ENCODE results near the gene MRPL47. TPM values are rescaled to one million over a fixed set of nuclear protein-coding genes. Genes with fewer than 3 reads are reported as not detected.

The MRPL47 gene
- total RNA-seq, 1 donor from 2014 or later = 24.5 TPM

DNA sequence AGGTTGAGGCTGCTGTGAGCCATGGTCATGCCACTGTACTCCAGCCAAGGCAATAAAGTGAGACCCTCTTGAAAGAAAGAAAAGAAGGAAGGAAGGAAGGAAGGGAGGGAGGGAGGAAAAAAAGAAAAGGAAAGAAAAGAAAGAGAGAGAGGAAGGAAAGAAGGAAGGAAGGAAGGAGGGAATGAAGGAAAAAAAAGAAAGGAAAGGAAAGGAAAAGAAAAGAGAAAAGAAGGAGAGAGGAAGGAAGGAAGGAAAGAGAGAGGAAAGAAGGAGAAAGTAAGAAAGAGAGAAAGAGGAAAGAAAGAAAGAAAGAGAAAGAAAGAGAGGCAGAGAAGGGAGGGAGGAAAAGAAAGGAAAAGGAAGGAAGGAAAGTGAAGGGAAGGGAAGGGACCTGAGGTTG, 62.1 kb downstream of the MRPL47 start:
- intact Hi-C loops (cut with DNase I) = no loop called here
- ATAC-seq (no peak), DNase-seq (no peak)

DNA sequence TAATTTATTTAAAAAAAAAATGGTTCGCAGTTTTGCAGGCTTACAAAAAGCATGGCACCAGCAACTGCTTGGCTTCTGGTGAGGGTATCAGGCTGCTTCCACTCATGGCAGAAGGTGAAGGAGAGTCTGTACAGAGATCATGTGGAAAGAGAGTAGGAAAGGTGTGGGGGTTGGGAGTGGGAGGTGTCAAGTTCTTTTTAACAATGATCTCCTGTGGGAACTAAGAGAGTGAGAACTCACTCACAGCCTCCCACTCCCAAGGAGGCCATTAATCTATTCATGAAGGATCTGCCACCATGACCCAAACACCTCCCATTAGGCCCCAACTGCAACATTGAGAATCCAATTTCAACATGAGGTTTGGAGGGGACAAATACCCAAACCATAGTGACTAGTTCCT, 62.8 kb downstream of the MRPL47 start:
- no peak for DNase-seq
- intact Hi-C loops (cut with DNase I) = no loop called here
- ATAC-seq = no peak
- H3K36me3 ChIP-seq = no peaks in the 10 kb centered on the region
- TF ChIP-seq, protein P1, sequence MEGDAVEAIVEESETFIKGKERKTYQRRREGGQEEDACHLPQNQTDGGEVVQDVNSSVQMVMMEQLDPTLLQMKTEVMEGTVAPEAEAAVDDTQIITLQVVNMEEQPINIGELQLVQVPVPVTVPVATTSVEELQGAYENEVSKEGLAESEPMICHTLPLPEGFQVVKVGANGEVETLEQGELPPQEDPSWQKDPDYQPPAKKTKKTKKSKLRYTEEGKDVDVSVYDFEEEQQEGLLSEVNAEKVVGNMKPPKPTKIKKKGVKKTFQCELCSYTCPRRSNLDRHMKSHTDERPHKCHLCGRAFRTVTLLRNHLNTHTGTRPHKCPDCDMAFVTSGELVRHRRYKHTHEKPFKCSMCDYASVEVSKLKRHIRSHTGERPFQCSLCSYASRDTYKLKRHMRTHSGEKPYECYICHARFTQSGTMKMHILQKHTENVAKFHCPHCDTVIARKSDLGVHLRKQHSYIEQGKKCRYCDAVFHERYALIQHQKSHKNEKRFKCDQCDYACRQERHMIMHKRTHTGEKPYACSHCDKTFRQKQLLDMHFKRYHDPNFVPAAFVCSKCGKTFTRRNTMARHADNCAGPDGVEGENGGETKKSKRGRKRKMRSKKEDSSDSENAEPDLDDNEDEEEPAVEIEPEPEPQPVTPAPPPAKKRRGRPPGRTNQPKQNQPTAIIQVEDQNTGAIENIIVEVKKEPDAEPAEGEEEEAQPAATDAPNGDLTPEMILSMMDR (IDR thresholded peaks at IDR 0.05) = no peak
- no peaks in the 10 kb centered on the region for H3K4me1 ChIP-seq
- no peak overlapping the region for H3K27ac ChIP-seq
- no peaks in the 10 kb centered on the region for H3K27me3 ChIP-seq
- H3K9me3 ChIP-seq = no peaks in the 10 kb centered on the region
- H3K4me3 ChIP-seq = no peak overlapping the region

More for the DNA sequence above, 62.1 kb downstream of the MRPL47 start:
- H3K4me3 ChIP-seq = no peak overlapping the region
- no peaks in the 10 kb centered on the region for H3K4me1 ChIP-seq
- no peak overlapping the region for H3K27ac ChIP-seq
- H3K27me3 ChIP-seq = no peaks in the 10 kb centered on the region
- no peaks in the 10 kb centered on the region for H3K9me3 ChIP-seq
- no peaks in the 10 kb centered on the region for H3K36me3 ChIP-seq
- TF ChIP-seq, protein P1 (IDR thresholded peaks at IDR 0.05) = no peak

DNA sequence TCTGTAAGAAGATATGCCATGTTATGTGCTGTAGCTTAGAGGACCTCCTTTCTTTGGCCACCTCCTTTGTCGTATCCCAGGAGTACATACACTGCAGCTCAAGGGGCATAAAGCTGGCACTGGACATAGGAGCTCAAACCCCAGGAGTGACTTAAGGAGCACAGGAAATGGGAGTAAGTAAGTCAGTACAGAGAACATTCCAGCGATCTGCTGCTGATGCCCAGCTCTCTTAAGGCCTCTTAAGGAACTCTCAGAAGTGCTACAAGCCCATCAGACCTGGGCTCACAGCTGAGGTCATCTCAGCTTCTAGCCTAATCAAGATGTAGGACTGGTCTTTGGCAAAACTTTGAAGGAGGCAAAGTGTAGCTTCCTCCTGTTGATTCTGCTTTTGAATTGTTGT, 63.3 kb downstream of the MRPL47 start:
- ATAC-seq = peak; percentile 95
- TF ChIP-seq, protein P1 (IDR thresholded peaks at IDR 0.05) = no peak
- Histone ChIP-seq H3K27ac (no peak overlapping the region), H3K4me1 (no peaks in the 10 kb centered on the region), H3K36me3 (no peaks in the 10 kb centered on the region), H3K9me3 (no peaks in the 10 kb centered on the region), H3K27me3 (no peaks in the 10 kb centered on the region), H3K4me3 (no peak overlapping the region)
- intact Hi-C loops (cut with DNase I) = no loop called here
- DNase-seq = no peak

Other genes with a start within 250 kb of the MRPL47 start
- 56.6 TPM for gene GNB4, start 153.2 kb downstream of the MRPL47 start, total RNA-seq
- 33.2 TPM for gene ACTL6A, start 41.7 kb downstream of the MRPL47 start, total RNA-seq
- 92.0 TPM for gene NDUFB5, start 156 bp upstream of the MRPL47 start, total RNA-seq
- gene USP13, start 48.4 kb upstream of the MRPL47 start, total RNA-seq = 15.4 TPM